Embryonic facial prominence (tissue), 1 donor: ENCODE data around the gene MITF.

ENCODE experiments used
- DNase-seq: peaks from one replicate; pipeline ENCODE4 v3.0.0-alpha.2; 2016; ENCODE audit errors: extremely low spot score

MITF gene

GRCh38 chr3:69961706-69962439 lies 222.6 kb downstream of the MITF start:
- no peak for DNase-seq

DNA sequence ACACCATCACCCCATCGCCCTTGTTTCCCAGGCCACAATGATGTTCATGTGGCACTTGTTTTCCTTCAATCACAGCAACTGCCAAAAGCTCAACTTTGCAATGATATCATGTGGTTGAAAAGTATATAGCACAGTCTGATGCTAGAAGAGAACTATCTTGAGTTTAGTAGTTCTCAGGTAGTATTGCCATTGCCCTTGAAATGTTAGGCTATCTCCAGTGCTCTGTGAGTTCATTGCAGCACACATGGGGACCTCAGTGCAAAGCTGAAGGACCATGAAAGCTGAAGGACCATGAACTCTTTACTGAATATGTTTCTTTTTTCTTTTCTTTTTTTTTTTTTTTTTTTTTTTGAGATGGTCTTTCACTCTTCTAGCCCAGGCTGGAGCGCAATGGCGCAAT lies 224.4 kb downstream of the MITF start:
- no peak for DNase-seq

DNA sequence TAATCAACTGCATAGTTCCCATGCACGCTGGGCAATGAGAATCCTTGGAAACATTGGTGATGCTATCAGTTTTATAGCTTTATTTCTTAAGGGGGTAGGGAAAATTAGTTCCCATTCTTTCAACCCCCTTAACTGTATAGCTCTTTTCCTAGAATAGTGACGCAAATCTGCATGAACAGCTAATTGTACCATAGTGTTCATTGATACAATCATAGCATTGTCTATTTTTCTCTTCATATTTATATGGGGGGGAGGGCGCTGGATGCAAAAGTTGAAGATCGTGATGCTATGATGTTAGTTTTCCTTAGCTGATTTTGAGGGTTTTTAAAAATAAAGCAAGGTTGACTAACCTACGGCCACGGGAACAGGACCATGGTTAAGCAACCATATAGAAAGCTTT lies 227.9 kb downstream of the MITF start:
- DNase-seq: no peak

GRCh38 chr3:69970827-69971226 lies 231.6 kb downstream of the MITF start:
- DNase-seq: no peak

- DNase-seq: no peak
These were observed 233.4 kb downstream of the MITF start for GRCh38 chr3:69972672-69973071.

- no peak for DNase-seq
These were observed 236.8 kb downstream of the MITF start for GRCh38 chr3:69976021-69976420.

DNA sequence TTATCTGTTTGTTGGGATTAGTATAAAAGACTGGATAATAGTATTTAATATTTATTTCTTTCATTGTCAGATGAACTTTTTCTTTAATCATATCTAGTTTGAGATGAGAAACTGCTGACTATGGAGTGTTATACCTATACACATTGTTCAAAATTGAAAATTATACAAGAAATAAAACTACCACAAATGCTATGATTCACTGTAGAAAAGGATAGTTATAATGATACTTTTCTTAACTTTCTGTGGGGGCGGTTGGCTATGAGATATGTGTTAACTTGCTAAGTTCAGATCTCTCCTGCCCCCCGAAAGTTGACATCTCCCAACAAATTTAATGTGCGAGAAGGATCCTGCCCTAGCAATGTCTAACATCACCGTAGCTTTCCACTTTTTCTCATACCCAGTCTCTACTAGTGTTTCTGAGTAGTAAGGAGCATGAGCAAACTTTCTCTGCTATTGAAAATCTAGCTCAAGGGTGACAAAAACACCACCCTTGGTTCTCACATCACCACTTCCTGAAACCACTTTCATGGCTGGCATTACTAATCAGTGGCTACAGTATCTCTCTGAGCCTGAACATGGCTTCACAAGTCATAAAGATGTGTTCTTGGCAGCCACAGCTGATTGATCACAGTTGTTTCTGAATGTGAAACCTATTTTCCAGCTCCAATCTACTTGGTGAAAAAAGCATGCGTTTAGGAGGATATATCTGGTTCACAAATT lies 244.4 kb downstream of the MITF start:
- DNase-seq: no peak

DNA sequence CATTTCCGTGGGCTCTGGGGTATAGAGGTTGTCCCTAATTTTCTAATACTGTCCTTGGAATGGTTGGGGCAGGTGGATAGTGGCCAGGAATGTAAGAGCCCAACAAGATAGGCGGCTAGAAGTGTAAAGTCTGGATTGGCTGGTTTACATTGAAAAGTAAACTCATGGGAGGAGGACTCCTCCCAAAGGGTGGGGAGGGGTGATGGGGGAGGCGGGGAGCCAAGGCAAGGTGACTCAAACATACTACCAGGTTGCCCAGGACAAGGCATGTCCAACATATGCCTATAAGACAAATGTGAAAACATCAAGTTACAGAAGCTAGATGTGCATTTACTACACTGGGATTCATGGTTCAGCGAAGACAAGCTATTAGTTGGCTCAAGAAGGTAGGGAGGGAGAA lies 246.0 kb downstream of the MITF start:
- no peak for DNase-seq

- no peak for DNase-seq
These were observed 247.2 kb downstream of the MITF start for GRCh38 chr3:69986419-69986818.

- no peak for DNase-seq
These were observed 248.6 kb downstream of the MITF start for GRCh38 chr3:69987833-69988232.

- no peak for DNase-seq
These were observed 254.5 kb downstream of the MITF start for GRCh38 chr3:69993757-69994156.

- DNase-seq: no peak
These were observed 255.7 kb downstream of the MITF start for GRCh38 chr3:69994919-69995318.

DNA sequence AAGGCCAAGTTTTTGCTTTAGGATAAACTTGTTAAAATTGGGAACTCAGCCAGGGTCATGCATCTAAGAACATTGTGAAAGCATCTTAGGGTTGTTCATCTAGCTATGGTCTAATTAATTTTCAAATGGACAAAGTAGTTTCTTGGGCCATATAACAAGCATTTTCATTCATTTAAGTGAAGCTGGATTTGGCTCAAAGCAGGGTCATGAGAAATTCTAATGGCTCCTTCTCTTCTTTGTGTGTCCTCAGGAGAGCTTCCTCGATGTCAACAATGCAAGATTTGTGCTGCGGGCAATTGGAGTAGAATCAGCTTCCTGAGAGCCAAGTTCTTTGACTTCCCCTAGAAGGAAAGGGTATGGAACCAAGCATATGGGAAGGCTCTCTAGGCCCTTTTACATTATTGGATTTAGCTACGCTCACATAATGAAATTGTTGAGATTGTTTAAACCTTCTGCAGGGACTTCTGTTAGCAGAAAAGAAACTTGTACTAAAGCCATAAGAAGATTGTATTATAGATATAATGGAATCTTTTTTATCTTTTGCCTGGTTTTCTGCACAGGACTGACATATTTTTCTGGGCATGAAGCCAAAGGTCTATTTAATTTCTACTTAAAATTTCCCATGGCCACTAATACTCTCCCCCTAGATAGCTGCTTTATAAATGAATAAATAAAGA lies 258.5 kb downstream of the MITF start:
- DNase-seq: no peak

DNA sequence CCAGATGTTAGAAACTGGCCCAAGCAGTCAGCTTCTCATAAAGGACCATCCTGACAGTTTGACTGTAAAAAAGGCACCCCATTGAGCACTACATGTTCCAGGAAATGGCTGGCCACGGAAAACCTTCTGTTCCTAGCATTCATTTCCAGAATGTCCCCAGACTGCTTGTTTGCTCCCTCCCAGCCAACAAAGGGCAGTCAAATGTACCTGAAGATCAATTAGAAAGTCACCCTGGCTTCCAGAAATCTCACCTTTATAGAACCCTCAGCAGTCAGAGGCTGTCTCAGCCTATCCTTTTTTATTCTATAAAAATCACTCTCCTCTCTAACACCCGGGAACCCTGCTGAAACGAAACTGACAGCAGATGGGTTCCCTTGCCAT lies 259.5 kb downstream of the MITF start:
- no peak for DNase-seq

GRCh38 chr3:69999140-70000027 lies 260.1 kb downstream of the MITF start, which contains the start of gene SAMMSON:
Gene SAMMSON (plus strand): TSS chr3:69999733.
- DNase-seq: no peak

DNA sequence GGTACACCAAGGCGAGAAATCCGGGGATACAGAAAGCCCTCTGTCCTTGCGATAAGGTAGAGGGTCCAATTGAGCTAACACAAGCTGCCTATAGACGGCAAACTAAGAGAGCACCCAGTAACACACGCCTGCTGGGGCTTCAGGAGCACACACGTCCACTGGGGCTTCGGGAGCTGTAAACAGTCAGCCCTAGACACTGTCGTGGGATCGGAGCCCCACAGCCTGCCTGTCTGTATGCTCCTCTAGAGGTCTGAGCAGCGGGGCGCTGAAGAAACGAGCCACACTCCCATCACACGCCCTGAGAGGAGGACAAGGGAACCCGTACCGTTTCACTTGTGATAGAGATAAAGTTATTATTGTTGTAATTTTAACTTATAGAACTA lies 260.8 kb downstream of the MITF start:
- DNase-seq: no peak

DNA sequence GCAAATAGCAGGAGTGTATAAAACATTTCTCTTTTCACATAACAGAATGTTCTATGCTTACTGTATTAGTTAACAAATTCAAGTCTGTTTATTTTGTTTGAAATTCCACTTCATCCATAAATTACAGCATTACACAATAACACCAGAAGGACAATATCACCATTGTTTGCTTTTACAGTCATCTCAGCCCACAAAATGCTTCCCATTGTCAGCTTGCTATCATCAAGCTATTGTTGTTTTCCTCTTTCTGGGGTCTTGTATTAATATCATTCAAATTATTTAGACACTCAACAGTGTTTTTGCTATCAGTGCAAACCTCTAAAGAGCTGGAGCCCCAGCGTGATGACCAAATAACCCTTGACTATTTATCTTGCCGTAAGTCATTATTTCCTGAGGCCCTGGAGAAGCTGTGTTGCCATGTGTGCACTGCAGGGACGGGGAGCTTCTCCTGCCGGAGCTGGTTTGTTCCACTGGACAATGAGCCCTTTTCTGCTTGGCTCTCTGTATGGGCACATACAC lies 261.4 kb downstream of the MITF start:
- DNase-seq: no peak

GRCh38 chr3:70003119-70003518 lies 263.9 kb downstream of the MITF start:
- no peak for DNase-seq

DNA sequence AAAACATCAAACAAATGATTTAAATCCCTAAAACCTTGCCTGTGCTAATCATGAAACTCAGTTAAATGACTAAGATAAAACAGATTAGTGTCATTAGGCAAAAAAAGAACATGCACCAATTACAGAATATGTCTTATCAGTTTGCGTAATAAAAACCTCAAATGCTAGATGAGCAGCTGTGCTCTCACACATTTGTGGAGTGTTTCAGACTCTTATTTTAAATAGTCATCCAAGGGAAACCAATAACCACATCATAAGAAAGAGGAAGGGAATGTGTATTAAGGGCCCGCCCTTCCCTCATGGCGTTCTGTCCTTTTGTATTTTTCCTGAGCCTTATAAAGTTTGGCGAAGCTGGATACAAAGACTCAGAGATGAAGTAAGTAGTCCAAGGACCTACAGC lies 266.8 kb downstream of the MITF start:
- no peak for DNase-seq

DNA sequence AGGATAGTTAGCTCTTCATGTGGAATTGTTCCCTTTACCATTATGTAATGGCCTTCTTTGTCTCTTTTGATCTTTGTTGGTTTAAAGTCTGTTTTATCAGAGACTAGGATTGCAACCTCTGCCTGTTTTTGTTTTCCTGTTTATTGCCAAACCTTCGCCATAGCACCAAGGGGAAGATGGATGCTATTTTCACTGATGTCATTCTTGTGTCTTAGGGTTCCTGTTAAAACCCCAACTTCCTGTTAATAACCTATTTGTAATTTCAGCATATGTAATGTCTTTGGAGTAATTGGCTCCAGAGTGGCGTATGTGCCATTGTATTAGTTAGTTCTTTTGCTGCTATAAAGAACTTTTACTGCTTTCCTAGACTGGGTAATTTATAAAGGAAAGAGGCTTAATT lies 271.1 kb downstream of the MITF start:
- DNase-seq: no peak

DNA sequence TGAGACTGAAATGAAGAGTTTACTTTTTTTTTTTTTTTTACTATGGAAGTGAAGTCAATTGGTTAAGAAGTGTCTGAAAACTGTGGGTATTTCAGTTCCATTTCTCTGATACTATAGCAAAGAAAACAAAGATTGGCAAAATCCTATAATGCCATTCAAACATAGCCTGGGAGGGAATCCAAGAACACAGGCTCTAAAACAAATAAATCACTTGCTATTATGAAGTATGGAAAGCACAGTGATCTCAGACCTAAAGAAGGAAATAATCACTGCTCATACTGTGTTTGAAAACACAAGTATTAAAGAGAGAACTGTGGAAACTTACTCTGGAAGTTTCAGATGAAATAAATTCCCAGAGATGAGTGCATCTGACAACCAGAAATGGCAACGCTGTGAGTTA lies 272.3 kb downstream of the MITF start:
- DNase-seq: no peak
